GM23338 (cell line): ENCODE results near the gene WDR33. TPM values are rescaled to one million over a fixed set of nuclear protein-coding genes. Genes with fewer than 3 reads are reported as not detected.

Experiments
- ATAC-seq: fragments of 200-7000 bp; cut with Tn5 transposase; 3 replicates; pipeline ENCODE4 v1.9.1; 2020
- DNase-seq: peaks from one replicate; pipeline ENCODE4 v3.0.0-alpha.2; 2015; ENCODE audit warnings: low spot score
- H2AFZ ChIP-seq: fragments of 200-600 bp; sonication (generic); 2 replicates; pipeline ENCODE4 v1.8.0; 2016; ENCODE audit warnings: antibody characterized with exemption, mild to moderate bottlenecking, moderate library complexity
- H3F3A ChIP-seq: fragments of 200-600 bp; sonication (generic); replicated peaks from 2 replicates; pipeline ENCODE4 v1.8.0; 2017; ENCODE audit warnings: antibody characterized with exemption, mixed run types, low read depth
- H3K27ac ChIP-seq: fragments of 200-600 bp; sonication (generic); 2 replicates; pipeline ENCODE4 v1.6.1; 2016; ENCODE audit warnings: low read depth
- H3K27me3 ChIP-seq: fragments of 200-600 bp; sonication (generic); 2 replicates; pipeline ENCODE4 v1.8.0; 2016; ENCODE audit warnings: mild to moderate bottlenecking, mixed run types, moderate library complexity; ENCODE audit not compliant: insufficient read depth
- H3K36me3 ChIP-seq: fragments of 200-600 bp; sonication (generic); 2 replicates; pipeline ENCODE4 v1.8.0; 2016; ENCODE audit warnings: mild to moderate bottlenecking; ENCODE audit not compliant: insufficient read depth
- H3K4me1 ChIP-seq: fragments of 200-600 bp; sonication (generic); 2 replicates; pipeline ENCODE4 v1.8.0; 2016; ENCODE audit warnings: mild to moderate bottlenecking, moderate library complexity; ENCODE audit not compliant: insufficient read depth
- H3K4me2 ChIP-seq: fragments of 200-600 bp; sonication (generic); 2 replicates; pipeline ENCODE4 v1.7.1; 2017; ENCODE audit warnings: mixed run types
- H3K4me3 ChIP-seq: fragments of 200-600 bp; sonication (generic); 2 replicates; pipeline ENCODE4 v1.6.1; 2016; ENCODE audit warnings: mixed run types
- H3K79me2 ChIP-seq: fragments of 200-600 bp; sonication (generic); replicated peaks from 2 replicates; pipeline ENCODE4 v1.8.0; 2017; ENCODE audit warnings: mild to moderate bottlenecking; ENCODE audit not compliant: insufficient read depth
- H3K9me2 ChIP-seq: fragments of 200-600 bp; sonication (generic); 2 replicates; pipeline ENCODE4 v1.8.0; 2017; ENCODE audit not compliant: insufficient read depth
- H4K20me1 ChIP-seq: fragments of 200-600 bp; sonication (generic); replicated peaks from 2 replicates; pipeline ENCODE4 v1.8.0; 2017; ENCODE audit warnings: mild to moderate bottlenecking; ENCODE audit not compliant: insufficient read depth
- H3K27ac Mint-ChIP-seq: 2 replicates; pipeline ENCODE4 v1.8.0; 2020; ENCODE audit warnings: inconsistent platforms, mild to moderate bottlenecking, moderate library complexity, mixed read lengths
- H3K27me3 Mint-ChIP-seq: 3 replicates; pipeline ENCODE4 v1.8.0; 2022; ENCODE audit warnings: low read depth, mild to moderate bottlenecking, moderate library complexity, mixed read lengths, inconsistent platforms; ENCODE audit not compliant: insufficient read depth, poor library complexity
- H3K36me3 Mint-ChIP-seq: 3 replicates; pipeline ENCODE4 v1.8.0; 2021; ENCODE audit warnings: low read depth, mild to moderate bottlenecking, inconsistent platforms, moderate library complexity, mixed read lengths
- H3K4me1 Mint-ChIP-seq: 3 replicates; pipeline ENCODE4 v1.8.0; 2020; ENCODE audit warnings: mild to moderate bottlenecking, inconsistent platforms, mixed read lengths
- H3K4me3 Mint-ChIP-seq: 3 replicates; pipeline ENCODE4 v1.8.0; 2021; ENCODE audit warnings: moderate library complexity, mild to moderate bottlenecking, inconsistent platforms, mixed read lengths
- H3K9me3 Mint-ChIP-seq: 3 replicates; pipeline ENCODE4 v1.8.0; 2020; ENCODE audit warnings: moderate library complexity, mild to moderate bottlenecking, inconsistent platforms, mixed read lengths
- CREB1 ChIP-seq: fragments of 250-450 bp; sonication (Bioruptor Pico); IDR thresholded peaks from 2 replicates; pipeline ENCODE4 v1.5.0; 2020; ENCODE audit warnings: low read depth, mild to moderate bottlenecking, moderate library complexity
- JUNB ChIP-seq: IDR thresholded peaks from one replicate; pipeline ENCODE4 v1.6.1; 2016; ENCODE audit warnings: antibody characterized with exemption; ENCODE audit not compliant: unreplicated experiment
- POLR2AphosphoS5 ChIP-seq: IDR thresholded peaks from 2 replicates; pipeline ENCODE4 v1.6.1; 2016; ENCODE audit warnings: antibody characterized with exemption, low read depth
- STAT1 ChIP-seq: IDR thresholded peaks from one replicate; pipeline ENCODE4 v1.6.1; 2016; ENCODE audit warnings: antibody characterized with exemption; ENCODE audit not compliant: unreplicated experiment
- polyA plus RNA-seq: library from polyadenylated mRNA; unstranded; fragments of >200 nt; fragmentation: Nextera tagmentation; extraction: Ambion mirVana; gene quantifications from 2 replicates; pipeline ENCODE4 v1.2.1, GENCODE V29; 2016
- total RNA-seq: library from RNA; depleted of rRNA; stranded (reverse); fragments of >200 nt; shearing (Covaris generic); gene quantifications from 2 replicates; pipeline ENCODE4 v1.2.3, GENCODE V29; 2014
- TF ChIP-seq, protein P1 (sequence below): fragments of 250-450 bp; sonication (Bioruptor Pico); IDR thresholded peaks from 2 replicates; pipeline ENCODE4 v1.5.0; 2020; ENCODE audit warnings: mild to moderate bottlenecking, moderate library complexity

WDR33 gene
- total and polyA plus RNA-seq, 2 experiments from 2014 or later = 37.2 to 54.7 TPM

DNA sequence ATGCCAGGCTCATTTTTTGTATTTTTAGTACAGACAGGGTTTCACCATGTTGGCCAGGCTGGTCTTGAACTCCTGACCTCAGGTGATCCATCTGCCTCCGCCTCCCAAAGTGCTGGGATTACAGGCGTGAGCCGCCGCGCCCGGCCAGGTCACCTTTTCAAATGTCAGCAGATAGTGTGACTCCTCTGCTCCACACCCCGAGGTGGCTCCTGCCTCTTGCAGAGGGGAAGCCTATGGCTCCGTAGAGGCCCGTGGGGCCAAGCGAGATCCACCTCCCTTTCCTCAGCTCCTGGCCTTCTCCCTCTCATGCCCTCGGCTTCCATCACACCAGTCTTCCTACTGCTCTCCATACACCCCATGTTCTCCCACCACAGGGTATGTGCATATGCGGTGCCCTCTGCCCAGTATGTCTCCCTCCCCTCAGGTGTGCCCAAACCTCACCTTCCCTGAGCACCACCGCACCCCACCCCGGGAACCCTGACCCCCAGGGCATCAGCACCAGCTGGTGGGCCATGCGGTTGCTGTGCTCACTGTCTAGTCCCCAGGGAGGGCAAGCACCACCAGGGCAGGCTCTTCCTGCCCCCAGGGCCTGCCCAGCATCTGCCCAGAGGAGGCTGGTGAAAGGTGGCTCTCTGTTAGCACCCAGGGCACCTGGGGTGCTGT lies 154.3 kb downstream of the WDR33 start (continued):
- TF ChIP-seq, protein P1, sequence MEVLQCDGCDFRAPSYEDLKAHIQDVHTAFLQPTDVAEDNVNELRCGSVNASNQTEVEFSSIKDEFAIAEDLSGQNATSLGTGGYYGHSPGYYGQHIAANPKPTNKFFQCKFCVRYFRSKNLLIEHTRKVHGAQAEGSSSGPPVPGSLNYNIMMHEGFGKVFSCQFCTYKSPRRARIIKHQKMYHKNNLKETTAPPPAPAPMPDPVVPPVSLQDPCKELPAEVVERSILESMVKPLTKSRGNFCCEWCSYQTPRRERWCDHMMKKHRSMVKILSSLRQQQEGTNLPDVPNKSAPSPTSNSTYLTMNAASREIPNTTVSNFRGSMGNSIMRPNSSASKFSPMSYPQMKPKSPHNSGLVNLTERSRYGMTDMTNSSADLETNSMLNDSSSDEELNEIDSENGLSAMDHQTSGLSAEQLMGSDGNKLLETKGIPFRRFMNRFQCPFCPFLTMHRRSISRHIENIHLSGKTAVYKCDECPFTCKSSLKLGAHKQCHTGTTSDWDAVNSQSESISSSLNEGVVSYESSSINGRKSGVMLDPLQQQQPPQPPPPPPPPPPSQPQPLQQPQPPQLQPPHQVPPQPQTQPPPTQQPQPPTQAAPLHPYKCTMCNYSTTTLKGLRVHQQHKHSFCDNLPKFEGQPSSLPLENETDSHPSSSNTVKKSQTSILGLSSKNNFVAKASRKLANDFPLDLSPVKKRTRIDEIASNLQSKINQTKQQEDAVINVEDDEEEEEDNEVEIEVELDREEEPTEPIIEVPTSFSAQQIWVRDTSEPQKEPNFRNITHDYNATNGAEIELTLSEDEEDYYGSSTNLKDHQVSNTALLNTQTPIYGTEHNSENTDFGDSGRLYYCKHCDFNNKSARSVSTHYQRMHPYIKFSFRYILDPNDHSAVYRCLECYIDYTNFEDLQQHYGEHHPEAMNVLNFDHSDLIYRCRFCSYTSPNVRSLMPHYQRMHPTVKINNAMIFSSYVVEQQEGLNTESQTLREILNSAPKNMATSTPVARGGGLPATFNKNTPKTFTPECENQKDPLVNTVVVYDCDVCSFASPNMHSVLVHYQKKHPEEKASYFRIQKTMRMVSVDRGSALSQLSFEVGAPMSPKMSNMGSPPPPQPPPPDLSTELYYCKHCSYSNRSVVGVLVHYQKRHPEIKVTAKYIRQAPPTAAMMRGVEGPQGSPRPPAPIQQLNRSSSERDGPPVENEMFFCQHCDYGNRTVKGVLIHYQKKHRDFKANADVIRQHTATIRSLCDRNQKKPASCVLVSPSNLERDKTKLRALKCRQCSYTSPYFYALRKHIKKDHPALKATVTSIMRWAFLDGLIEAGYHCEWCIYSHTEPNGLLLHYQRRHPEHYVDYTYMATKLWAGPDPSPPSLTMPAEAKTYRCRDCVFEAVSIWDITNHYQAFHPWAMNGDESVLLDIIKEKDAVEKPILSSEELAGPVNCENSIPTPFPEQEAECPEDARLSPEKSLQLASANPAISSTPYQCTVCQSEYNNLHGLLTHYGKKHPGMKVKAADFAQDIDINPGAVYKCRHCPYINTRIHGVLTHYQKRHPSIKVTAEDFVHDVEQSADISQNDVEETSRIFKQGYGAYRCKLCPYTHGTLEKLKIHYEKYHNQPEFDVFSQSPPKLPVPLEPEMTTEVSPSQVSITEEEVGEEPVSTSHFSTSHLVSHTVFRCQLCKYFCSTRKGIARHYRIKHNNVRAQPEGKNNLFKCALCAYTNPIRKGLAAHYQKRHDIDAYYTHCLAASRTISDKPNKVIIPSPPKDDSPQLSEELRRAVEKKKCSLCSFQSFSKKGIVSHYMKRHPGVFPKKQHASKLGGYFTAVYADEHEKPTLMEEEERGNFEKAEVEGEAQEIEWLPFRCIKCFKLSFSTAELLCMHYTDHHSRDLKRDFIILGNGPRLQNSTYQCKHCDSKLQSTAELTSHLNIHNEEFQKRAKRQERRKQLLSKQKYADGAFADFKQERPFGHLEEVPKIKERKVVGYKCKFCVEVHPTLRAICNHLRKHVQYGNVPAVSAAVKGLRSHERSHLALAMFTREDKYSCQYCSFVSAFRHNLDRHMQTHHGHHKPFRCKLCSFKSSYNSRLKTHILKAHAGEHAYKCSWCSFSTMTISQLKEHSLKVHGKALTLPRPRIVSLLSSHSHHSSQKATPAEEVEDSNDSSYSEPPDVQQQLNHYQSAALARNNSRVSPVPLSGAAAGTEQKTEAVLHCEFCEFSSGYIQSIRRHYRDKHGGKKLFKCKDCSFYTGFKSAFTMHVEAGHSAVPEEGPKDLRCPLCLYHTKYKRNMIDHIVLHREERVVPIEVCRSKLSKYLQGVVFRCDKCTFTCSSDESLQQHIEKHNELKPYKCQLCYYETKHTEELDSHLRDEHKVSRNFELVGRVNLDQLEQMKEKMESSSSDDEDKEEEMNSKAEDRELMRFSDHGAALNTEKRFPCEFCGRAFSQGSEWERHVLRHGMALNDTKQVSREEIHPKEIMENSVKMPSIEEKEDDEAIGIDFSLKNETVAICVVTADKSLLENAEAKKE = no peak

DNA sequence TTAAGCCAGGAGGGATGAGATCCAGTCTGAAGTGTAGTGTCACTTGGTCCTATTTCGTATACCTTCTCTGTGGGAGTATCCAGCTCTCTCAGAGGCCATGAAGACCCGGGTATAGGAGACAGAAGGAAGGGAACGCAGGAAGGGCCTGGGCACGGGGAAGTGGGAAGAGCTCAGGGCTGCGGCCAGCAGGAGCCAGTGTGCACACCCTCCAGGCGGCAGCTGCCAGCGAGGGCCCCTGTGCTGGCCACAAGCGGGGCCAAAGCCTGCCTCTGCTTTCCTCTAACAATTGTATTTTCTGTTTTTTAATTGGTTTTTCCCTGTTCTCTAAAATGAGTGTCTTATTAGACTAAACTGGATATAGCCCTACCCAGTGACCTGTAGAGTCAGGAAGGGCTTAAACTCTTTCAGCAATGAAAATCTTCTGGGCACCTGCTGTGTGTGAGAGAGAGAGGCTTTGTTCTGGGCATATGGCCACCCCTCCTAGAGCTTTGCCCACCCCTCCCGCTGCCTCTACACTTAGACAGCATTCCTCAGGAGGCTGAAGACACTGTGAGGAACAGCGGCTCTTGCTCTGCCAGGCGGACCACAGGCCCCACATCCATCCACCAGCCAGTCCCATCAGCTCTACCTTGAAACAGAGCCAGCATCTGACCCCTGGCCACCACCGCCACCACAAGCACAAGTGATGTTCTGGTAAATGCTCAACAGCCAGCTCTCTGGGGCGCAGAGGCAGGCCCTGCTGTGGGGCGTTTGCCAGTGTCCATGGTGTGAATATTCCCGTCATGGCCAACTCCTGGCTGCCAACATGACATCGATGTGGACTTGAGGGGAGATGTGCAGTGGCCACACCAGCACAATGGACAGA lies 155.5 kb downstream of the WDR33 start:
- Histone ChIP-seq H3K27ac (no peak overlapping the region), H3K27me3 (no peaks in the 10 kb centered on the region), H3K9me2 (no peaks in the 10 kb centered on the region), H2AFZ (no peak overlapping the region), H3K4me2 (no peak overlapping the region), H4K20me1 (no peaks in the 10 kb centered on the region; the same call in 1 of the 2 replicates), H3K4me3 (no peak overlapping the region), H3K4me1 (no peaks in the 10 kb centered on the region), H3F3A (no peaks in the 10 kb centered on the region), H3K79me2 (no peaks in the 10 kb centered on the region), H3K36me3 (no peaks in the 10 kb centered on the region)
- DNase-seq = no peak
- Mint-ChIP-seq H3K27ac (no peak overlapping the region), H3K9me3 (no peaks in the 10 kb centered on the region), H3K4me3 (no peak overlapping the region), H3K27me3 (peaks cover 18% of the 10 kb centered on the region), H3K36me3 (no peaks in the 10 kb centered on the region; the same call in 2 of the 3 replicates), H3K4me1 (peaks cover 6% of the 10 kb centered on the region; the same call in 2 of the 3 replicates)
- peak; percentile 47 for ATAC-seq
- no peak for TF ChIP-seq JUNB
- no peak for TF ChIP-seq POLR2AphosphoS5
- no peak for TF ChIP-seq STAT1
- TF ChIP-seq CREB1 (CRISPR knock-in tag) = no peak
- TF ChIP-seq, protein P1 = no peak
